KOPT-K1 (cell line): ENCODE results near the gene FAM216B.
"Not testable (repeated sequence)": the region's sequence is repeated elsewhere in the genome, so short reads cannot be mapped to it uniquely, and the experiment has no call there.

Source experiments
- H3K27ac ChIP-seq: fragments of 200-600 bp; sonication (generic); 2 replicates; pipeline ENCODE4 v1.5.1; 2016; ENCODE audit warnings: antibody characterized with exemption, mild to moderate bottlenecking, low read depth, low read length; ENCODE audit not compliant: poor library complexity, severe bottlenecking
- H3K36me3 ChIP-seq: fragments of 200-600 bp; sonication (generic); 2 replicates; pipeline ENCODE4 v1.5.1; 2017; ENCODE audit warnings: antibody characterized with exemption, mild to moderate bottlenecking, low read length, moderate library complexity; ENCODE audit not compliant: insufficient read depth
- H3K9me3 ChIP-seq: fragments of 200-600 bp; sonication (generic); 2 replicates; pipeline ENCODE4 v1.5.1; 2017; ENCODE audit warnings: antibody characterized with exemption, low read length, mild to moderate bottlenecking; ENCODE audit not compliant: insufficient read depth, poor library complexity, severe bottlenecking

The FAM216B gene

GRCh38 chr13:42803563-42804204, 22.3 kb downstream of the FAM216B start:
- Histone ChIP-seq H3K27ac (no peak overlapping the region), H3K36me3 (no peaks in the 10 kb centered on the region), H3K9me3 (no peaks in the 10 kb centered on the region)

GRCh38 chr13:42804244-42804874, 23.0 kb downstream of the FAM216B start:
- Histone ChIP-seq H3K27ac (no peak overlapping the region), H3K36me3 (no peaks in the 10 kb centered on the region)

GRCh38 chr13:42807241-42807640, 25.9 kb downstream of the FAM216B start:
- H3K36me3 ChIP-seq = no peaks in the 10 kb centered on the region
- no peaks in the 10 kb centered on the region for H3K9me3 ChIP-seq
- H3K27ac ChIP-seq = no peak overlapping the region

More at GRCh38 chr13:42804244-42804874, 23.0 kb downstream of the FAM216B start:
- no peaks in the 10 kb centered on the region for H3K9me3 ChIP-seq

GRCh38 chr13:42807866-42808265, 26.5 kb downstream of the FAM216B start:
- Histone ChIP-seq H3K27ac (no peak overlapping the region), H3K36me3 (no peaks in the 10 kb centered on the region), H3K9me3 (no peaks in the 10 kb centered on the region)

GRCh38 chr13:42808341-42808940, 27.1 kb downstream of the FAM216B start:
- no peaks in the 10 kb centered on the region for H3K36me3 ChIP-seq
- no peaks in the 10 kb centered on the region for H3K9me3 ChIP-seq
- H3K27ac ChIP-seq = no peak overlapping the region

- Histone ChIP-seq H3K27ac (no peak overlapping the region), H3K36me3 (no peaks in the 10 kb centered on the region), H3K9me3 (no peaks in the 10 kb centered on the region)
These were observed 30.9 kb downstream of the FAM216B start for GRCh38 chr13:42812316-42812715.

- Histone ChIP-seq H3K9me3 (peaks cover 8% of the 10 kb centered on the region), H3K36me3 (no peaks in the 10 kb centered on the region), H3K27ac (no peak overlapping the region)
These were observed 33.5 kb downstream of the FAM216B start for GRCh38 chr13:42814868-42815267.

GRCh38 chr13:42815681-42816080, 34.3 kb downstream of the FAM216B start:
- H3K36me3 ChIP-seq = no peaks in the 10 kb centered on the region
- H3K27ac ChIP-seq = no peak overlapping the region
- H3K9me3 ChIP-seq = peaks cover 8% of the 10 kb centered on the region

GRCh38 chr13:42816538-42816937, 35.2 kb downstream of the FAM216B start:
- Histone ChIP-seq H3K36me3 (no peaks in the 10 kb centered on the region), H3K27ac (no peak overlapping the region), H3K9me3 (peaks cover 8% of the 10 kb centered on the region)

- H3K9me3 ChIP-seq, H3K27ac ChIP-seq, H3K36me3 ChIP-seq: not testable (repeated sequence)
These were observed 38.3 kb downstream of the FAM216B start for GRCh38 chr13:42819687-42820086.

GRCh38 chr13:42820451-42820850, 39.1 kb downstream of the FAM216B start:
- no peak overlapping the region for H3K27ac ChIP-seq
- no peaks in the 10 kb centered on the region for H3K36me3 ChIP-seq
- peaks cover 8% of the 10 kb centered on the region for H3K9me3 ChIP-seq

GRCh38 chr13:42821437-42821836, 40.1 kb downstream of the FAM216B start:
- Histone ChIP-seq H3K36me3 (no peaks in the 10 kb centered on the region), H3K27ac (no peak overlapping the region), H3K9me3 (peaks cover 8% of the 10 kb centered on the region)

- Histone ChIP-seq H3K27ac (no peak overlapping the region), H3K36me3 (no peaks in the 10 kb centered on the region), H3K9me3 (no peaks in the 10 kb centered on the region)
These were observed 51.1 kb downstream of the FAM216B start for GRCh38 chr13:42832341-42833096.

- H3K27ac ChIP-seq = no peak overlapping the region
- no peaks in the 10 kb centered on the region for H3K36me3 ChIP-seq
- no peaks in the 10 kb centered on the region for H3K9me3 ChIP-seq
These were observed 53.6 kb downstream of the FAM216B start for GRCh38 chr13:42834946-42835345.

GRCh38 chr13:42836930-42837690, 55.7 kb downstream of the FAM216B start:
- no peaks in the 10 kb centered on the region for H3K9me3 ChIP-seq
- no peaks in the 10 kb centered on the region for H3K36me3 ChIP-seq
- no peak overlapping the region for H3K27ac ChIP-seq
